NCI-H146 treated with DMSO at 0.1 percent for 48 hours (cell line): ENCODE measurements around the gene CUX1.

Source experiments
- DNase-seq: peaks from one replicate; lab custom pipeline; 2025; ENCODE audit not compliant: unreplicated experiment; lab: John Stamatoyannopoulos, UW

Gene CUX1

DNA sequence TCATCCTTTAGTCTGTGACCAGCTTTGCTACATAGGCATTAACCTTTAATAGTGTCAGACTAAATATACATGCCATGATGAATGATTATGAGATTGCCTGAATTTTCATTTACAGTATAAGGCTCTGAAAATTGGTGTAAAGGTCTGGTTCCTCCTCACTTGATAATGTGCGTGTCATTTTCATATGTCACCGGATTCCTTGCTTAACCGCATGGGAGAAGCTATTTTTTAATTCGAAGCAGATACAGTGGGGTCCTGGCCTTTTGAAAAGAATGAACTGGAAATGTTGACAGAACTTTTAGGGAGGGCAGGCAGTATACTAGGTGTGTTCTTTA is 276.9 kb downstream of the CUX1 start:
- DNase-seq: no peak

- DNase-seq: no peak
Observed at GRCh38 chr7:102095321-102096011, 278.0 kb downstream of the CUX1 start.

- no peak for DNase-seq
Observed at GRCh38 chr7:102096012-102096332, 278.5 kb downstream of the CUX1 start.

DNA sequence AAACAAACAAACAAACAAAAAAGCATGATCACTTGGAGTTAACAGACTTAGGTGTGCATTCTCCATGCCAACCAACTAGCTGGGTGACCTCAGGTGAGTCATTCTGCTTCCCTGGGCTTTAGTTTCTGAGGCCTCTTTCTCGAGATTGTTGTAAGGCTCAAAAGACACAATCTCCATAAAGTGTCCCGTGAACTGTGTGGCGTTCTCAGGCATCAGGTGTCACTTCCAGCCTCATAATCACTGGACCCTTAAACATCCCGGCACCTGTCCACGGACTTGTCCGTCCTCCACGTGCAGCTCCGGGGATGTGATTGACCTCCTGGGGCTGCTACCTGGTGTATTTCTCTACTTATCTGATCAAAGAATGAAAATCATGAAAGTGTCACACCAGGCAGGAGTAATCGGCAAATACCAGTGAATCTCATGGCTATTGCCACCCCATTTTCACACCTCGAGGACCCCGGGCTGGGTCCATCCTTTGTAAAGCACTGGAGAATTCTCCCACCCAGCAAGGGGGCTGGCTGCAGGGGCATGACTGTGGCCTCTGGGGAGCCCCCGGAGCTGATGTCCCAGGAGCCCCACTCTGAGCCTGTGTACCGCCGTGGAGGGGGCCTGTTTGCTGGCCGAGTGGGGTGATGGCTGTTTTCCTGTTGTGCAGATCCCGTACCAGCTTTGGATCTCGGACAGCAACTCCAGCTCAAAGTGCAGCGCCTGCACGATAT is 279.4 kb downstream of the CUX1 start:
- DNase-seq: no peak

GRCh38 chr7:102097601-102098161 is 280.3 kb downstream of the CUX1 start:
- DNase-seq: peak; percentile 37

- DNase-seq: no peak
Observed at GRCh38 chr7:102098986-102099385, 281.6 kb downstream of the CUX1 start.

DNA sequence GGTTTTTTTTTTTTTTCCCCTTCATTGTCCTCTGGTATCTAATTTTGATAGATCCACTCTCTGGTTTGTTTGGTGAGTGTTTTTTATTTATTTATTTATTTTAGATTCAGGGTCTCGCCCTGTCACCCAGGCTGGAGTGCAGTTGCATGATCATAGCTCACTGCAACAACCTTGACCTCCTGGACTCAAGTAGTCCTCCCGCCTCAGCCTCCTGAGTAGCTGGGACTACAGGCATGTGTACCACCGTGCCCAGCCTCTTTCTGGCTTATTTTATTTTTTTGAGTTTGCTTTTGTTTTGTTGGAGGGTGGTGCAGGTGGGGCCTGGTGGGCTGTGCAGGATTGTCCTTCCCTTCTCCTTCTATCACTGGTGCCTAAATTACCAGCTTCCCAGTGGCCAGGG is 282.0 kb downstream of the CUX1 start:
- no peak for DNase-seq

GRCh38 chr7:102101111-102101551 is 283.7 kb downstream of the CUX1 start:
- no peak for DNase-seq

- no peak for DNase-seq
Observed at GRCh38 chr7:102101926-102102325, 284.5 kb downstream of the CUX1 start.

DNA sequence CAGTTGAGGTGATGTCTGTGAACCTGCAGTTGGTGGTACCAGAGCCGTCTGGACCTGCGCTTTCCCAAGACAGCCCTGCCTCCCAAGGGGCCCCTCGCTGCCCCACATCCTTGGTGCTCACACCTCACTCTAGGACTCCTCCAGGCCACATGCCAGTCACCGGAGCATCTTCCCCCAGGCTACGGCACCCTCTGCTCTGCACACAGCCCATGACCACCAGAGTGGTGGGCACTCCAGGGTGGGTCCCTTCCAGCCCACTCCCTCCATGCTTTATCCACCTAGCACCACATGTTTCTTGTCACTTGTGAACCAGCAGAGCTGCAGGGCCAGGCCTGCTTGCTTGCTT is 285.6 kb downstream of the CUX1 start:
- DNase-seq: no peak

DNA sequence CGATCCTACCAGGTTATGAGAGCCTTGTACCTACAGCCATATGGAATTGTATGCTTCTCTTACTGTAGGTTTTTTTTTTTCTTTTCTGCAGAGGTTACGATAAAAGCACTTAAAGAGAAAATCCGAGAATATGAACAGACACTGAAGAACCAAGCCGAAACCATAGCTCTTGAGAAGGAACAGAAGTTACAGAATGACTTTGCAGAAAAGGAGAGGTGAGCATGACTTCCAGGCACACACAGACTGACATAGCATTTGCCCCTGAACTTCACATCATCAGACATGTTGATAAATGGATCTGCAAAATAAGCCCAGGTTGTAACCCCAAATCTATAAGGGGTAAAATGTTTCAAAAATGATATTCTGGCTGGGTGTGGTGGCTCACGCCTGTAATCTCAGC is 286.8 kb downstream of the CUX1 start:
- DNase-seq: no peak

DNA sequence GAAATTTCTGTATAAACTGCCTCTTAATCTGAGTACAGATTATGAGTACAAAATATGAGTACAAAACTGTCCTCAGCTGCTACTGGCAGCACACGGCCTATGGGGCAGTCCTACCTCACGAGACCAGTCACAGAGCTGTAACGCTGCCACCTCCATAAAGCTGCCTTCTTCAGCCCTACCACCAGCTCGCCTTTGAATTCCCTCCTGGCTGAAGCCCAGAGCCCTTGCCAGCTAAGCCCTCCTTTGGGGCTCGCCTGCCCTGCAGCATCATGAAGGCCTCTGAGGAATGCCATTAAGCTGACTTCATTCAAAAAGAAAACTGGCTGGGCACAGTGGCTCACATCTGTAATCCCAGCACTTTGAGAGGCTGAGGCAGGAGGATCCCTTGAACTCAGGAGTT is 289.2 kb downstream of the CUX1 start:
- no peak for DNase-seq

- no peak for DNase-seq
Observed at GRCh38 chr7:102107474-102108104, 290.2 kb downstream of the CUX1 start.

- no peak for DNase-seq
Observed at GRCh38 chr7:102111061-102112041, 293.9 kb downstream of the CUX1 start.

- no peak for DNase-seq
Observed at GRCh38 chr7:102115181-102115580, 297.8 kb downstream of the CUX1 start.

- no peak for DNase-seq
Observed at GRCh38 chr7:102115931-102116330, 298.5 kb downstream of the CUX1 start.

- no peak for DNase-seq
Observed at GRCh38 chr7:102117743-102118142, 300.3 kb downstream of the CUX1 start.

DNA sequence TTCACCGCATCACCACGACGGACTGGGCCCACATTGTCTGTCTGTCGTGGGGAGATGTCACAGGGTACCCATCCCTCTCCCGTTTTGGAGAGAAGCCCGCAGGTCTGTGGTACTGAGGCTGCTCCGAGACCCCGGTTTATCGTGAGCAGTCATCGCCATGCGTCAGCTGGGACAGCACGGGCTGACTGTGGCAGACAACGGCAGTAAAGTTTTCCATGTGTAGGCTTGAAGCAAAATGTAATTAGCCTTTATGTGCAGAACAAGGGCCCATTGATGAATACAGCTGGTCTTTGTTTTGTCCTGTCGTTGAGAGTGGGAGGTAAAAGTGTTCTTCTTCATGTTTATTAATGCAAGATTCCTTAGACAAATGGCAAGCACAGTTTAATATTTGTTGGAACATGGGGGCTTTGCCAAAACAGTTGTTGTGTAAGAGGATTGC is 301.8 kb downstream of the CUX1 start:
- DNase-seq: no peak

DNA sequence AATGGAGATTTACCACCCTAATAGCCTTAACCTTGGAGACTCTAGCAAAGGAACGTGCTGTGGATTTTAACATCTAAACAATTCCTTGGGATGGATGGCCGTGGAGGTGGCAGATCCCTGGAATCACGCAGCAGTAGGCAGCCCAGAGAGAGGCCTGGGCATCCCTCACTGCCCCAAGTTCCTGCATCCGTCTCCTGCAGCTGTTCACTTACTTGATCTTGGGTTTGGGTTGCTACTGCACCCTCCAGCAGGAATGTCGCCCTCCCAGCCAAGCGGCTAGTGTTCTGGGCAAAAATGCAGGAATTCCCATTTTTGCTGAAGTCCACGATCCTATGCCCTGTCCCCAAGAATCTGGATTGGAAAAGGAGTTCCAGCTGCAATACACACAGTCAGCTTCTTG is 302.5 kb downstream of the CUX1 start:
- no peak for DNase-seq

GRCh38 chr7:102120666-102121195 is 303.3 kb downstream of the CUX1 start:
- no peak for DNase-seq

GRCh38 chr7:102122026-102122425 is 304.6 kb downstream of the CUX1 start:
- peak; percentile 30 for DNase-seq
